Suppressor macrophage treated with lipopolysaccharide for 4 hours (primary cell): ENCODE results near the gene MMRN2.
"Not testable (repeated sequence)": the region's sequence is repeated elsewhere in the genome, so short reads cannot be mapped to it uniquely, and the experiment has no call there.

Source experiments
- DNase-seq: peaks from one replicate; pipeline ENCODE4 v3.0.0-alpha.2; 2020

The MMRN2 gene

GRCh38 chr10:86957471-86958115, at the start of gene MMRN2:
MMRN2 (minus strand) TSS chr10:86957615; CDS start chr10:86957541, 74 bp downstream.
- no peak for DNase-seq

GRCh38 chr10:87007124-87007523, 49.7 kb upstream of the MMRN2 start:
- not testable (repeated sequence) for DNase-seq

- peak; percentile 72 for DNase-seq
Measured at GRCh38 chr10:87000491-87000890, 43.1 kb upstream of the MMRN2 start.

- peak; percentile 88 for DNase-seq
Measured at GRCh38 chr10:86999802-87000403, 42.5 kb upstream of the MMRN2 start.

GRCh38 chr10:86992929-86993328, 35.5 kb upstream of the MMRN2 start:
- no peak for DNase-seq

GRCh38 chr10:86992456-86992855, 35.0 kb upstream of the MMRN2 start:
- DNase-seq: no peak

- not testable (repeated sequence) for DNase-seq
Measured at GRCh38 chr10:86991362-86991761, 33.9 kb upstream of the MMRN2 start.

GRCh38 chr10:86988520-86988919, 31.1 kb upstream of the MMRN2 start:
- no peak for DNase-seq

GRCh38 chr10:86984498-86984897, 27.1 kb upstream of the MMRN2 start:
- not testable (repeated sequence) for DNase-seq

- peak; percentile 48 for DNase-seq
Measured at GRCh38 chr10:86981716-86982115, 24.3 kb upstream of the MMRN2 start.

- DNase-seq: not testable (repeated sequence)
Measured at GRCh38 chr10:86981020-86981419, 23.6 kb upstream of the MMRN2 start.

- DNase-seq: peak; percentile 56
Measured at GRCh38 chr10:86979977-86980448, 22.6 kb upstream of the MMRN2 start.

- DNase-seq: no peak
Measured at GRCh38 chr10:86979296-86979818, 21.9 kb upstream of the MMRN2 start.

- not testable (repeated sequence) for DNase-seq
Measured at GRCh38 chr10:86978457-86978856, 21.0 kb upstream of the MMRN2 start.

GRCh38 chr10:86976362-86977056, 19.1 kb upstream of the MMRN2 start:
- DNase-seq: no peak

- DNase-seq: no peak
Measured at GRCh38 chr10:86974484-86974883, 17.1 kb upstream of the MMRN2 start.

GRCh38 chr10:86972613-86973380, 15.4 kb upstream of the MMRN2 start:
- no peak for DNase-seq

GRCh38 chr10:86971232-86971991, 14.0 kb upstream of the MMRN2 start:
- DNase-seq: peak; percentile 93

- no peak for DNase-seq
Measured at GRCh38 chr10:86970982-86971231, 13.5 kb upstream of the MMRN2 start.

GRCh38 chr10:86970162-86970981, 13.0 kb upstream of the MMRN2 start:
- DNase-seq: no peak

- DNase-seq: no peak
Measured at GRCh38 chr10:86969421-86970041, 12.1 kb upstream of the MMRN2 start.
